ENCODE measurements around the gene POLR2J. TPM values are rescaled to one million over a fixed set of nuclear protein-coding genes. Genes with fewer than 3 reads are reported as not detected.
A peak's percentile ranks its signal among the peaks of the same experiment; 100 is the strongest.
"Not testable (repeated sequence)": the region's sequence is repeated elsewhere in the genome, so short reads cannot be mapped to it uniquely, and the experiment has no call there.

The POLR2J gene
- total RNA-seq (16.3 and 22.4 TPM in 2 replicates), polyA plus RNA-seq (77.4 and 83.2 TPM in 2 replicates)

DNA sequence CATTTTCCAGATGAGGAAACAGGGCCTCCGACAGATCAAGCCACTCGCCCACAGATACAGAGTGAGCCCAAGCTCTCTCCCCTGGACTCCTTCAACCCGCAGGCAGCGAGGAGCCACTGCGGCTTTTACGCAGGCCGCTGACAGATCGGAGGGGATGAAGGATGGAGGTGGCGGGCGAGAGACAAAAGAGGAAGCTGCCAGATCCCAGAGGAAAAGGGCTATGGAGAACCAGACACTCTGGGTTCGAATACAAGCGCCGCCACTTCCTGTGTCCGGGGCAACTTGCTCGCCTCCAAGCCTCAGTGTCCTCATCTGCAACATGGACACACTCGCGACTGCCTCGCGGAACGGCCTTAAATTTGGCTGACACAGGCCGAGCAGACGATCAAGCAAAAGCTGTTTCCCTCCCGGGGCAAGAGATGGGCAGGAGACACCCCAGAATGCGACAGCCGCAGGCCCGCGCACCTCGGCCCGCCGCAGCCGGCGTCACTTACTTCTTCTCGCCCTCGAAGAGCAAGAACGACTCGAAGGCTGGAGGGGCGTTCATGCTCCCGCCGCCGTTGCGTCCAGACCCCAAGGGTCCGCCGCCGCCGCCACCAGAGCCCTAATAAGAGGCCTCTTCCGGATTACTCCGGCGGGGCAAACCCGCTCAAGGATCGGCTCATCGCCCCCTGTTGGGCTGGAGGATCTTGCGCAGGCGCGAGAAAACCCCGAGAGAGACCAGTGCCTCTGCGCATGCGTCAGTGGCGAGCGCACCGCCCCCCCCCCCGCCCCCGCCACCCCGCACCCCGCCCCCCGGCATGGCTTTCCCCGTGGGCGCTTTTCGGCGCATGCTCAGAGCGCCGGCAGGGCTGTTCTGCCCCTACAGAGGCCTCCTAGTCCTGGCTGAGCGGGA is at the start of gene POLR2J:
Gene POLR2J, minus strand, starts transcription at position 609 of the 895 bp plus-strand sequence. Its CDS starts 62 bp downstream, at position 547.
- 2% methylated on average over 34 of the region's 72 CpGs for WGBS (ENCODE audit: low lambda C conversion rate, missing lambda C conversion rate)
- not testable (repeated sequence) for H2AFZ ChIP-seq; H3K9me3 ChIP-seq (ENCODE audit: low read depth); H4K20me1 ChIP-seq (ENCODE audit: insufficient read depth, poor library complexity, severe bottlenecking); H3K27me3 ChIP-seq; H3K79me2 ChIP-seq; H3K4me1 ChIP-seq (ENCODE audit: insufficient read depth); H3K9me2 ChIP-seq (replicated peaks; ENCODE audit: insufficient read depth); H3K27ac ChIP-seq; H3K36me3 ChIP-seq (replicated peaks; ENCODE audit: insufficient read depth, low read depth); H3K4me3 ChIP-seq
- TF ChIP-seq, protein P1, sequence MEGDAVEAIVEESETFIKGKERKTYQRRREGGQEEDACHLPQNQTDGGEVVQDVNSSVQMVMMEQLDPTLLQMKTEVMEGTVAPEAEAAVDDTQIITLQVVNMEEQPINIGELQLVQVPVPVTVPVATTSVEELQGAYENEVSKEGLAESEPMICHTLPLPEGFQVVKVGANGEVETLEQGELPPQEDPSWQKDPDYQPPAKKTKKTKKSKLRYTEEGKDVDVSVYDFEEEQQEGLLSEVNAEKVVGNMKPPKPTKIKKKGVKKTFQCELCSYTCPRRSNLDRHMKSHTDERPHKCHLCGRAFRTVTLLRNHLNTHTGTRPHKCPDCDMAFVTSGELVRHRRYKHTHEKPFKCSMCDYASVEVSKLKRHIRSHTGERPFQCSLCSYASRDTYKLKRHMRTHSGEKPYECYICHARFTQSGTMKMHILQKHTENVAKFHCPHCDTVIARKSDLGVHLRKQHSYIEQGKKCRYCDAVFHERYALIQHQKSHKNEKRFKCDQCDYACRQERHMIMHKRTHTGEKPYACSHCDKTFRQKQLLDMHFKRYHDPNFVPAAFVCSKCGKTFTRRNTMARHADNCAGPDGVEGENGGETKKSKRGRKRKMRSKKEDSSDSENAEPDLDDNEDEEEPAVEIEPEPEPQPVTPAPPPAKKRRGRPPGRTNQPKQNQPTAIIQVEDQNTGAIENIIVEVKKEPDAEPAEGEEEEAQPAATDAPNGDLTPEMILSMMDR (IDR thresholded peaks at IDR 0.05; ENCODE audit: poor library complexity), result peak; percentile 35
- DNase-seq (ENCODE audit: low spot score), result peak; percentile 50
- peak within 1 kb of the TSS; percentile 68 for H3K4me2 ChIP-seq

DNA sequence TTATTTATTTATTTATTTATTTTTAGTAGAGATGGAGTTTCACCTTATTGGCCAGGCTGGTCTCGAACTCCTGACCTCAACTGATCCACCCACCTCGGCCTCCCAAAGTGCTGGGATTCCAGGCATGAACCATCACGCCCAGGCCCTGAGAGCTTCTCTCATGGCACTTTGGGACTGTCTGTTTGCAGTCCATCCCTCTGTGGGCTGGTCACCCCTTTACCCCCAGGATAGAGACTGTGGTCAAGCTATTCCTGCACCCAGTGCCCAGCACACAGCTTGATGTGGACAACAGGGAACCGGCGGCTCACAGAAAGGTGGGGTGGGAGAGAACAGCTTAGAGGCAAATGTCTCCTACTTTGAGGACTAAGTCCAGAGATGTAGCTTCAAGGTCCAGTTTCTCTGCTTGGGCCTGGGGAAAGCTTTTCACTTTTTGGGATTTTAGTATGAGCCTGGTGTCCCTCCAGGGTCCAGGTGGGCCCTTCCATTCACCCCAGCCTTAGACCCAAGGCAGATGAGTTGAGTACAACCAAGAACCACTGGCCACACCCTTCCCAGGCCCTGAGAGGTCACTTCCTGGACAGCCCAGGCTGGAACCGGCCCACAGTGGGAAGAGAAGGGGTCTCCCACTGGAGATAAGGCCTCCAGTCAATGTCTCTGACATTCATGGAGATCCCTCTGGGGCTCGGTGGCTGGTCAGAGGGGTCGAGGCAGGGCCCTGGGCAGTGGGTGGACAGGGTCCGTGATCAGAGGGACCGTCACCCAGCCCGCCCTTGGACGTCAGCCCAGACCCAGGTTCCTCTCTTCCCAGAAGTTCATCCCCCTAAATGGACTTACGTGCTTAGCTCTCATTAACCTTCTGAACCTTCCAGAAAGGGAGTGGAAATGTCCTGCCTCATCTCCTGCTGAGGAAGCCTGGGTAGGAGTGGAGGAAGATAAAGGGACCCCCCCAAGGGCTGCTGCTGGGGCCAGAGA is 49.4 kb upstream of the POLR2J start:
- not testable (repeated sequence) for H3K36me3 ChIP-seq (replicated peaks; ENCODE audit: insufficient read depth, low read depth); H3K27me3 ChIP-seq; H3K4me3 ChIP-seq; H2AFZ ChIP-seq; H3K9me2 ChIP-seq (replicated peaks; ENCODE audit: insufficient read depth); H3K79me2 ChIP-seq; H3K27ac ChIP-seq; H3K4me1 ChIP-seq (ENCODE audit: insufficient read depth); H4K20me1 ChIP-seq (ENCODE audit: insufficient read depth, poor library complexity, severe bottlenecking); H3K9me3 ChIP-seq (ENCODE audit: low read depth); DNase-seq (ENCODE audit: low spot score); H3K4me2 ChIP-seq
- WGBS (ENCODE audit: low lambda C conversion rate, missing lambda C conversion rate), result no CpG with 5 or more reads among the region's 13 CpGs

DNA sequence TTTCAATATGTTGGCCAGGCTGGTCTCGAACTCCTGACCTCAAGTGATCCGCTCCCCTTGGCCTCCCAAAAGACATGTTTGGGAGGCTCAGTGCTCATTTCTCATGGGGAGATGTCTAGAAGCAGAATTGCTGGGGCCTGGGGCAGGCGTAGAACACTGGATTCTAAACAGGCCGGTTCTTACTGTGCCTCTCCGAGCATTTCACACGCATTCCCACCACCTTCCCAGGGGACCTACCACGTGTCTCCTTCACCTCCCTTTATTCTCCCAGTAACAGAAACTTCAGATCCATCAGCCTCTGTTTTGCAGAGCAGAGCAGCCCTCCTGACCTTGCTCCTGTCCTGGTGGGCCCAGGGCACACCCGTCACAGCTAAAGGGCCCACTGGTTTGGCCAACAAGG is 48.5 kb upstream of the POLR2J start:
- not testable (repeated sequence) for H3K4me2 ChIP-seq; H3K27me3 ChIP-seq; H4K20me1 ChIP-seq (ENCODE audit: insufficient read depth, poor library complexity, severe bottlenecking); H3K79me2 ChIP-seq; H3K27ac ChIP-seq; H3K9me2 ChIP-seq (replicated peaks; ENCODE audit: insufficient read depth); H3K4me3 ChIP-seq; H3K36me3 ChIP-seq (replicated peaks; ENCODE audit: insufficient read depth, low read depth); H3K4me1 ChIP-seq (ENCODE audit: insufficient read depth); H2AFZ ChIP-seq; H3K9me3 ChIP-seq (ENCODE audit: low read depth); DNase-seq (ENCODE audit: low spot score)
- 71% methylated on average over 1 of the region's 8 CpGs for WGBS (ENCODE audit: low lambda C conversion rate, missing lambda C conversion rate)

DNA sequence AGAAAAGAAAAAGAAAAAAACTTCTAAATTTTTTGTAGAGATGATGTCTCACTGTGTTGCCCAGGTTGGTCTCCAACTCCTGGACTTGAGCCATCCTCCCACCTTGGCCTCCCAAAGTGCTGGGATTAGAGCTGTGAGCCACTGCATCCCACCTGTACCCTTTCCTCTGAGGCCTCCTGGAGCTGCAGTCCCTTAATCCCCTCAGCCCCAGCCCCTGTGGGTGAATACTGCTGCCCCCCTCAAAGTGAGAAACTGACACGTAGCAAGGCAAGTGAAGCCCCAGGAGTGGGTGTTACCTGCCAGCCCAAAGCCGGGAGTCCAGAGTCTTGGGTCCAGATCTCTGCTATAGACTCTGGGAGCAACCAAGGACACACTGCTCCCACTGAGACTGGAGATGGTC is 46.1 kb upstream of the POLR2J start:
- H3K9me2 ChIP-seq (replicated peaks; ENCODE audit: insufficient read depth); DNase-seq (ENCODE audit: low spot score); H3K4me1 ChIP-seq (ENCODE audit: insufficient read depth); H3K9me3 ChIP-seq (ENCODE audit: low read depth); H3K36me3 ChIP-seq (replicated peaks; ENCODE audit: insufficient read depth, low read depth); H3K4me2 ChIP-seq; H3K27me3 ChIP-seq; H3K27ac ChIP-seq; H4K20me1 ChIP-seq (ENCODE audit: insufficient read depth, poor library complexity, severe bottlenecking); H2AFZ ChIP-seq; H3K4me3 ChIP-seq; H3K79me2 ChIP-seq: not testable (repeated sequence)
- WGBS (ENCODE audit: low lambda C conversion rate, missing lambda C conversion rate), result no CpG with 5 or more reads among the region's 2 CpGs

DNA sequence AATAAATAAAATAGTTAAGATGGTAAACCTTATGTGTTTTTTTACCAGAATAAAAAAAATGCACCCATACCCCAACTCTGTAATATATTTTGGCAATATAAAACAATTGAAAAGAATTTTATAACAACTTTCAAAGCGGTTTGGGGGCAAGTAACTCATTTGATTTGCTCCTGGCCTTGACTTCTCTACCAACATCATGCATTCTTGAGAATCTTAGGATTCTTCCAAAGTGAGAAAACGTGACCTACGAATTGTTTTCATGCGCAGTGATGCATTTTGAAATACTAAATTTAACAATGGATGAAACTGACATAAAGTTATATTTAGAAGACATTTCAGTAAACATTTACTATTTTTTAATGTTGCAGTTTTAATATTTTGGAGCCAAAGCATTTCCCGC is 42.1 kb upstream of the POLR2J start:
- not testable (repeated sequence) for H3K27me3 ChIP-seq; DNase-seq (ENCODE audit: low spot score); H3K4me1 ChIP-seq (ENCODE audit: insufficient read depth); H3K4me2 ChIP-seq; H3K4me3 ChIP-seq; H3K36me3 ChIP-seq (replicated peaks; ENCODE audit: insufficient read depth, low read depth); H3K9me2 ChIP-seq (replicated peaks; ENCODE audit: insufficient read depth); H3K79me2 ChIP-seq; H4K20me1 ChIP-seq (ENCODE audit: insufficient read depth, poor library complexity, severe bottlenecking); H2AFZ ChIP-seq; H3K9me3 ChIP-seq (ENCODE audit: low read depth); H3K27ac ChIP-seq
- WGBS (ENCODE audit: low lambda C conversion rate, missing lambda C conversion rate), result no CpG with 5 or more reads among the region's 5 CpGs

DNA sequence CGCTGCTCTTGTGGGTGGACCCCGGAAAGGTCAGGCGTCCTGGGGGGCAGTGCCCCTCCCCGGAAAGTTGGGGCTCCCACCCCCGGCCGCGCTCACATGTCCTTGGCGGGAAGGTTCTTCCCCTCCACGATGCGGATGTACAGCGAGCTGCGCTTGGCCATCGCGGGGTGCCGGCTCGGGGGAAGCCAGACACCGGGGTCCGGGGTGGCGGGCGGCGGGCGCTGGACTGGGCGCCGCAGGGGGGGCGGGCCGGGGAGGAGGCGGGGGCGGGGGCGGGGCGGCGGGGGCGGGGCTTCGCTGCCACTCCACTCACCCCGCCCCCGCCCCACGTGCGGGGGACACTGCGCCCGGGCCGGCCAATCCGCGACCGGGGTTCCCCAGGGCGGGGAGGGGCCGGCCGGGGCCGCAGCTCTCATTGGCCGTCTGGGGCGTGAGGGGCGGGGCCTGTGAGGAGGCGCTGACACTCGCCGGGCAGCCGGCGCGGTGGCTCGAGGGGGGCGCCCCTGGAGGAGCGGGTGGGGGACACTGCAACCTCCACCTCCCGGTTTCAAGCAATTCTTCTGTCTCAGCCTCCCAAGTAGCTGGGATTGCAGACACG is 38.9 kb upstream of the POLR2J start, which contains the start of gene RASA4B:
Gene RASA4B, minus strand, starts transcription at position 228 of the 598 bp plus-strand sequence. Its CDS starts 67 bp downstream, at position 161.
- not testable (repeated sequence) for H3K9me3 ChIP-seq (ENCODE audit: low read depth); H3K9me2 ChIP-seq (replicated peaks; ENCODE audit: insufficient read depth); H3K79me2 ChIP-seq; H3K4me1 ChIP-seq (ENCODE audit: insufficient read depth); H3K27ac ChIP-seq; H3K36me3 ChIP-seq (replicated peaks; ENCODE audit: insufficient read depth, low read depth); H2AFZ ChIP-seq; H3K4me3 ChIP-seq; H4K20me1 ChIP-seq (ENCODE audit: insufficient read depth, poor library complexity, severe bottlenecking); H3K27me3 ChIP-seq; H3K4me2 ChIP-seq
- WGBS (ENCODE audit: low lambda C conversion rate, missing lambda C conversion rate), result no CpG with 5 or more reads among the region's 61 CpGs
- peak; percentile 5 for DNase-seq (ENCODE audit: low spot score)

DNA sequence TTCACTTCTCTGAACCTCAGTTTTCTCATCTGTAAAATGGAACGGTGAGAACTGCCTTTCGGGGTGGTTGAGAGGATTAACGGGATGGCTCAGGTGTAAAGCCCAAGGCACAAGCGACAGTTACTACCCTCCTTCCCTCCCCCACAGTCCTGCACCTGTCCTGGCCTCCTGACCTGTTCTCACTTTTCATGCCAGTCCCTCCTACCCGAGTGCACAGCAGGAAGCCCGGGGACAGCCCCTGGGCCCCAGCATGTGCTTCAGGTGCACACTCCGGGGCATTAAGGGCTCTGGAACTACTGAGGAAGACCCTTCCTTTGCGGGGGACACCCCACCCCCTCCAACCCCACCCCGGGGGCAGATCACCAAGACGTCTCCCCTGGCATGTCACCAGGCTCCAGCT is 38.2 kb upstream of the POLR2J start:
- not testable (repeated sequence) for H4K20me1 ChIP-seq (ENCODE audit: insufficient read depth, poor library complexity, severe bottlenecking); H3K27me3 ChIP-seq; H3K4me2 ChIP-seq; H2AFZ ChIP-seq; H3K27ac ChIP-seq; H3K9me3 ChIP-seq (ENCODE audit: low read depth); DNase-seq (ENCODE audit: low spot score); H3K36me3 ChIP-seq (replicated peaks; ENCODE audit: insufficient read depth, low read depth); H3K4me1 ChIP-seq (ENCODE audit: insufficient read depth); H3K4me3 ChIP-seq; H3K9me2 ChIP-seq (replicated peaks; ENCODE audit: insufficient read depth); H3K79me2 ChIP-seq
- WGBS (ENCODE audit: low lambda C conversion rate, missing lambda C conversion rate), result no CpG with 5 or more reads among the region's 10 CpGs

All from hepatocyte (in vitro differentiated cells).